Retinal pigment epithelial cell (primary cell): ENCODE measurements around the gene AKIRIN1.

Experiments
- DNase-seq: peaks from one replicate; pipeline ENCODE4 v3.0.0-alpha.2; 2010; ENCODE audit warnings: low read depth
- H3K4me3 ChIP-seq: 2 replicates; pipeline ENCODE4 v1.5.1; 2011; ENCODE audit warnings: mild to moderate bottlenecking, low read length, control low read depth, moderate library complexity
- TF ChIP-seq, protein P1 (sequence below): conservative IDR thresholded peaks from 2 replicates; pipeline ENCODE4 v1.5.1; 2011; ENCODE audit warnings: low read depth, low read length, control low read depth, inconsistent platforms

Gene AKIRIN1

DNA sequence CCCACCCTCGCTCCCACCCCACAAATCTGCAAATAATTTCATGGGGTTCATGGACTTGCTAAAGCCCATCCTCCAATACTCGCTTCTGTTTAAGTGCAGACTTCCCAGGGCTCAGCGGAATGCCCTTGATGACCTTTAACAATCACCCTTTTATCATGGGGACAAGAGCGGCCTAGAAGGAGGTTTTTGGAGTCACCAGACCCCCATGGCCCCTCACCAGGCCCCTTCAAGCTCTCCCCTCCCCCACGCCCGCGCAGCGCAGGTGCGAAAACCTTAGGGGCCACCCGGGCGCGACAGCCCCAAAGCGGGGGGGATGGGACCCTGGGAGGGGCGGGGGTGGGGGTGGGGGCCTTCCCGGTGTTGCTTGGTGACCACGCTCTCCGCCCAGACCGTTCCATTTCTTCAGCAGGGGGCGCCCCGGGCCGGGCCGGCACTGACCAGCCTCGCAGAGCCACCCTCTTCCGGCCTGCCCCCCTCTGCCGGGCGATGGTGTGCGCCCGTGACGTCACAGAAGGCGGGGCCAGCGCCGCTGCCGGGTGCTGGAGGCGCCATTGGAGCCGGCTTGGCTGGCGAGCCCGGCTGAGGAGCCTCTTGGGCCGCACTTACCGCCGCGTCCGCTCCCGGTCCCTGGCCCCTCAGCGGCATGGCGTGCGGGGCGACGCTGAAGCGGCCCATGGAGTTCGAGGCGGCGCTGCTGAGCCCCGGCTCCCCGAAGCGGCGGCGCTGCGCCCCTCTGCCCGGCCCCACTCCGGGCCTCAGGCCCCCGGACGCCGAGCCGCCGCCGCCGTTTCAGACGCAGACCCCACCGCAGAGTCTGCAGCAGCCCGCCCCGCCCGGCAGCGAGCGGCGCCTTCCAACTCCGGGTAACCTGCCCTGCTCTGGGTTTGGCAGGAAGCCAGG, at the start of gene AKIRIN1:
Gene AKIRIN1 (plus strand): TSS at position 539 of the 900 bp plus-strand sequence. CDS start 105 bp downstream, at position 644.
- DNase-seq, result peak; percentile 89
- TF ChIP-seq, protein P1, sequence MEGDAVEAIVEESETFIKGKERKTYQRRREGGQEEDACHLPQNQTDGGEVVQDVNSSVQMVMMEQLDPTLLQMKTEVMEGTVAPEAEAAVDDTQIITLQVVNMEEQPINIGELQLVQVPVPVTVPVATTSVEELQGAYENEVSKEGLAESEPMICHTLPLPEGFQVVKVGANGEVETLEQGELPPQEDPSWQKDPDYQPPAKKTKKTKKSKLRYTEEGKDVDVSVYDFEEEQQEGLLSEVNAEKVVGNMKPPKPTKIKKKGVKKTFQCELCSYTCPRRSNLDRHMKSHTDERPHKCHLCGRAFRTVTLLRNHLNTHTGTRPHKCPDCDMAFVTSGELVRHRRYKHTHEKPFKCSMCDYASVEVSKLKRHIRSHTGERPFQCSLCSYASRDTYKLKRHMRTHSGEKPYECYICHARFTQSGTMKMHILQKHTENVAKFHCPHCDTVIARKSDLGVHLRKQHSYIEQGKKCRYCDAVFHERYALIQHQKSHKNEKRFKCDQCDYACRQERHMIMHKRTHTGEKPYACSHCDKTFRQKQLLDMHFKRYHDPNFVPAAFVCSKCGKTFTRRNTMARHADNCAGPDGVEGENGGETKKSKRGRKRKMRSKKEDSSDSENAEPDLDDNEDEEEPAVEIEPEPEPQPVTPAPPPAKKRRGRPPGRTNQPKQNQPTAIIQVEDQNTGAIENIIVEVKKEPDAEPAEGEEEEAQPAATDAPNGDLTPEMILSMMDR, result no peak
- H3K4me3 ChIP-seq, result peak within 1 kb of the TSS; percentile 93

- TF ChIP-seq, protein P1, result no peak
- no peak for DNase-seq
- no peak within 1 kb of the TSS for H3K4me3 ChIP-seq
These were observed 49.5 kb upstream of the AKIRIN1 start, which contains the start of gene RHBDL2 for GRCh38 chr1:38941527-38942019. TSS of gene RHBDL2 (minus strand) at chr1:38941830. CDS start at chr1:38919212, 22,618 bp downstream.

DNA sequence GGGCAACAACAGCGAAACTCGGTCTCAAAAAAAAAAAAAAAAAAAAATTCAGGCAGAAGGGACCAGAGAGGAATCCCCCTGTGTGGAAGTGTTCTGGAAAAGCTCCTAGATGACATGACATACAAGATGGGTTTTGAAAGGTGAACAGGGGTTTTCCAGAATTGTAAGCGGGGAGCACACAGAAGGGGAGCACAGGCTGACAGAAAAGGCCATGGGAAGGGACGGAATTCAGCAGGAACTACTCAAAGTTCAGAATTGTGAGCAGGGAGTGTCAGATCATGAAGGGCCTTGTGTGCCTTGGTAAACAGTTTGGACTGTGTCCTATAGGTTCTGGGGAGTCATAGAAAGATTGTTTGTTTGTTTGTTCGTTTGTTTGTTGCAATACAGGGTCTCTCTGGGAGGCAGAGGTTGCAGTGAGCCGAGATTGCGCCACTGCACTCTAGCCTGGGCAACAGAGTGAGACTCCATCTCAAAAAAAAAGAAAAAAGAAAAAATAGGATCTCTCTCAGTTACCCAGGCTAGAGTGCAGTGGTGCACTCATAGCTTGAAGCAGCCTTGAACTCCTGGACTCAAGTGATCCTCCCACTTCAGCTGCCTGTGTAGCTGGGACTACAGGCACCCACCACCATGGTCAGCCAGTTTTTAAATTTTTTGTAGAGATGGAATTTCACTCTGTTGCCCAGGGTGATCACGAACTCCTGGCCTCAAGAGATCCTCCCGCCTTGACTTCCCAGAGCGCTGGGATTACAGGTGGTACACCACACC, 48.2 kb upstream of the AKIRIN1 start:
- TF ChIP-seq, protein P1, result no peak
- H3K4me3 ChIP-seq, result no peak overlapping the region
- DNase-seq, result no peak

- no peak overlapping the region for H3K4me3 ChIP-seq
- DNase-seq, result no peak
- TF ChIP-seq, protein P1, result no peak
These were observed 46.5 kb upstream of the AKIRIN1 start for GRCh38 chr1:38944547-38944946.

DNA sequence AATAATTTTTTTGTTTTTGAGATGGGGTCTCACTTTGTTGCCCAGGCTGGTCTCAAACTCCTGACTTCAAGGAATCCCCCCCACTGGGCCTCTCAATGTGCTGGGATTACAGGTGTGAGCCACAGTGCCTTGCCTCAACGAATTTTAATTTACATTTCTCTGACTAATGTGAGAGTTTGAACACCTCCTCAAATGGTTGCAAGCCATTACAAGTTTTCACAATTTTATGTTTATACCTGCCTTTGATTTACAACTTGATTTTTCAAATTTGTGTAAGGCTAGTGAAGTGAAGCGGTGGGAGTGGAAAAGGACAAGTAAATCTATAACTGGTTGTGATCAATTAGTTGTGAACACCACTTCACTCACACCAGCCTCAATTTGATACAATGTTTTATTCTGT, 40.5 kb upstream of the AKIRIN1 start:
- DNase-seq, result no peak
- no peak overlapping the region for H3K4me3 ChIP-seq
- TF ChIP-seq, protein P1, result no peak

- TF ChIP-seq, protein P1, result no peak
- DNase-seq, result no peak
- H3K4me3 ChIP-seq, result no peak overlapping the region
These were observed 37.6 kb upstream of the AKIRIN1 start for GRCh38 chr1:38953433-38953860.
